ENCODE data around the gene SCFD2. TPM values are rescaled to one million over a fixed set of nuclear protein-coding genes. Genes with fewer than 3 reads are reported as not detected.
"Not testable (repeated sequence)": the region's sequence is repeated elsewhere in the genome, so short reads cannot be mapped to it uniquely, and the experiment has no call there.

The SCFD2 gene
- total RNA-seq, 1 donor from 2014 or later = 21.7 TPM

DNA sequence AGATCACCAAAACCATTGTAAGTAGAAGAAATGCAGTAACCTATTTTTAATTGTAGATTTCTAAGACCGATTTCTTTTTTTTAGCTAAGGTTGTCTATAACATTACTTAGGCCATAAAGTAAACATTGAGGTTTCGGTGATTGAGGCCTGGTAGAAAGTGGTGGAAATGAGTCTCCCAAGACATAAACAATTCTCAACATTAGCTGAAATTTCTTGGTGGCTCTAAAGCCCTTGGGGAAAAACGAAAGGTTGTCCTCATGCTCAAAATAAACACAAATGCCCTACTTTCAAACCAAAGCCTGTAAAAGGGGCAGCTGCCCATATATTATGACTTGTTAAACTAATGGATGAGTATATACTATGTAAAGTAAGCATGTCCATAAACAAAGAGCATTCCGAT is 98.8 kb downstream of the SCFD2 start:
- no peak for DNase-seq (ENCODE audit: low read depth)

DNA sequence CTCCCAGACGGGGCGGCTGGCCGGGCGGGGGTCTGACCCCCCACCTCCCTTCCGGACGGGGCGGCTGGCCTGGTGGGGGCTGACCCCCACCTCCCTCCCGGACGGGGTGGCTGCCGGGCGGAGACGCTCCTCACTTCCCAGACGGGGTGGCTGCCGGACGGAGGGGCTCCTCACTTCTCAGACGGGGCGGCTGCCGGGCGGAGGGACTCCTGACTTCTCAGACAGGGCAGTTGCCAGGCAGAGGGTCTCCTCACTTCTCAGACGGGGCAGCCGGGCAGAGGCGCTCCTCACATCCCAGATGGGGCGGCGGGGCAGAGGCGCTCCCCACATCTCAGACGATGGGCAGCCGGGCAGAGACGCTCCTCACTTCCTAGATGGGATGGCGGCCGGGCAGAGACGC is 109.9 kb downstream of the SCFD2 start:
- not testable (repeated sequence) for DNase-seq (ENCODE audit: low read depth)

DNA sequence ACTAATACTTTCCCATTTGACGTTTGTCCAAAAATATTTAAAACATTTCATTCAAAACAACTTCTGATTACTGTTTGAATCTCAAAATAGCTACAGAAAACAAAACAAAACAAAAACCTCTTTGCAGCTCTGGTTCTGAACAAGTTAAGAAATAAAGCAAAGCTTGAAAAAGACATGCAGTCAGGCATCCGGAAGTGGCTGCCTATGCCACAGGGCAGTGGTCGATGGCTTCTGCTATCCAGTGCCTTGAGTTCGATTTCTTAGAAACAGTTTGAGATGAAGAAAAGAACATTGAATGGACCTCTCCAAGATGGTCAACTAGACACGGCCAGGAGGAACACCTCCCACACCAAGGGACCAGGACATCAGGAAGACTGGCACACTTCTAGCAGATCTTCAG is 125.3 kb downstream of the SCFD2 start:
- DNase-seq (ENCODE audit: low read depth) = no peak

DNA sequence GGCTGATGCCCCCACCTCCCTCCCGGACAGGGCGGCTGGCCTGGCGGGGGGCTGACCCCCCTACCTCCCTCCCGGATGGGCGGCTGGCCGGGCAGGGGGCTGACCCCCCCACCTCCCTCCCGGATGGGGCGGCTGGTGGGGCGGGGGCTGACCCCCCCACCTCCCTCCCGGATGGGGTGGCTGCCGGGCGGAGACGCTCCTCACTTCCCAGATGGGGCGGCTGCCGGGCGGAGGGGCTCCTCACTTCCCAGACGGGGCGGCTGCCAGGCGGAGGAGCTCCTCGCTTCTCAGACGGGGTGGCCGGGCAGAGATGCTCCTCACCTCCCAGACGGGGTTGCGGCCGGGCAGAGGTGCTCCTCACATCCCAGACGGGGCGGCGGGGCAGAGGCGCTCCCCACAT is 127.5 kb downstream of the SCFD2 start:
- DNase-seq (ENCODE audit: low read depth) = not testable (repeated sequence)

DNA sequence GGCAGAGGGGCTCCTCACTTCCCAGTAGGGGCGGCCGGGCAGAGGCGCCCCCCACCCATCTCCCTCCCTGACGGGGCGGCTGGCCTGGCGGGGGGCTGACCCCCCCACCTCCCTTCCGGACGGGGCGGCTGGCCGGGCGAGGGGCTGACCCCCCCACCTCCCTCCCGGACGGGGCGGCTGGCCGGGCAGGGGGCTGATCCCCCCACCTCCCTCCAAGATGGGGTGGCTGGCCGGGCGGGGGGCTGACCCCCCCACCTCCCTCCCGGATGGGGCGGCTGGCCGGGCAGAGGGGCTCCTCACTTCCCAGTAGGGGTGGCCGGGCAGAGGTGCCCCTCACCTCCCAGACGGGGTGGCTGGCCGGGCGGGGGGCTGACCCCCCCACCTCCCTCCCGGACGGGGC is 128.1 kb downstream of the SCFD2 start:
- DNase-seq (ENCODE audit: low read depth) = not testable (repeated sequence)

DNA sequence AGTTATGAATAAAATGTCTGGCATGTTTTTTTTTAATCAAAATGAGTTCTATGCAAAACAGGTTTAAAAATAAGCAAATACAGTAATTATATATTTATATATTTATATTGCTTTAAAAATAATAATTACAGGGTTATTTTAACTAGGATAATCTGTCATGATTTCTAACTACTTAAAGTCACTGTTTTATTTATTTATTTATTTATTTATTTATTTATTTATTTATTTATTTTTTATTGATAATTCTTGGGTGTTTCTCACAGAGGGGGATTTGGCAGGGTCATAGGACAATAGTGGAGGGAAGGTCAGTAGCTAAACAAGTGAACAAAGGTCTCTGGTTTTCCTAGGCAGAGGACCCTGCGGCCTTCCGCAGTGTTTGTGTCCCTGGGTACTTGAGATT is 129.2 kb downstream of the SCFD2 start:
- DNase-seq (ENCODE audit: low read depth) = not testable (repeated sequence)

DNA sequence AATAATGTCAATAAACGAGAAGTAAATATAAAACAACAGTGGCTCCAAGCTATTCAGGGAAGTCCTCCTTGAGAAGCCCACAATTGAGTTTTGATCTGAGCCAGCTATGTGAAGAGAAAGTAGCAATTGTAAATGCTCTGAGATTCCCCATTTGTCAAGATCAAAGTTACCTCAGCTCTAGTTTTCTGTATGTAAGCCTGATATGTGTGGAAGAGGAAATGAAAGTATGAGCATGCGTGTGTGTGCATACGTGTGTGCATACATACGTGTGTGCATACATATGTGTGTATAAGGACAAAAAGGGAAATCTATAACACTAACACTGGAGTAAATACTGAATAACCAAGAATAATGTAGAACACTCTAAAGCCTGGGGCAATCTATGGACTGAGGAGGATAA is 130.3 kb downstream of the SCFD2 start:
- DNase-seq (ENCODE audit: low read depth) = no peak

DNA sequence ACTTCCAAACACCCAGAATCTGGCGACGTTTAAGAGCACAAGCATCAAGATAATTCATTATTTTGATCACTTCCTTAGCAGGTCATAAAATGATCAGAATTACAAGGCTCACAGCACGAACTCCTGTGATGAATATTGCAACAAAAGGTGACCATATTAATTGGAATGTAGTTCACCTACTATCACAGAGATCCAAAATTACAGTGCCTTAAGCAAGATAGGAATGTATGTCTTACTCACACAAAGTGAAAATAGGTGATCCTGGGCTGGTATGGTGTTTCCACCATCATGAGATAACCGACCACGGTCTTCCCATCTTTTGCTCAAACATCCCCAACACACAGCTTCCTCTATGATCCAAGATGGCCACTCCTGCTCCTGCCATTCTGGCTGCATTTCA is 131.2 kb downstream of the SCFD2 start:
- no peak for DNase-seq (ENCODE audit: low read depth)

DNA sequence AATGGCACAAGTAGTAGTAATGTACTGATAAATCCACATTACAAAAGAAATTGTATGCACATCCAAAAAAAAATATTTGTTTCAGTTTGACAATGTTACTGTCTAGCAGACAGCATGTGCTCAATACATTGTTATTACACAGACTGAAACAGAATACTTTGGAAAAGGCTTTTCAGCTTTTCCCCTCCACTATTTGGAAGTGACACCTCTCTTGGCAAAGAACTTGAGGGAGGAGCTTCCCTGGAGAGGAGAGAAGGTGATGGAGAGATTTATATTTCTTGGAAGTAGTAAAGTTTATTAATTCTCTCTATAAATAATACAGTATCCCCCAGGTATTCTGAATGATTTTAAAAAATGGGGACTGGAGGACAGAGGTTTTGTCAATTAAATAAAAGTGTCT is 131.8 kb downstream of the SCFD2 start:
- no peak for DNase-seq (ENCODE audit: low read depth)

DNA sequence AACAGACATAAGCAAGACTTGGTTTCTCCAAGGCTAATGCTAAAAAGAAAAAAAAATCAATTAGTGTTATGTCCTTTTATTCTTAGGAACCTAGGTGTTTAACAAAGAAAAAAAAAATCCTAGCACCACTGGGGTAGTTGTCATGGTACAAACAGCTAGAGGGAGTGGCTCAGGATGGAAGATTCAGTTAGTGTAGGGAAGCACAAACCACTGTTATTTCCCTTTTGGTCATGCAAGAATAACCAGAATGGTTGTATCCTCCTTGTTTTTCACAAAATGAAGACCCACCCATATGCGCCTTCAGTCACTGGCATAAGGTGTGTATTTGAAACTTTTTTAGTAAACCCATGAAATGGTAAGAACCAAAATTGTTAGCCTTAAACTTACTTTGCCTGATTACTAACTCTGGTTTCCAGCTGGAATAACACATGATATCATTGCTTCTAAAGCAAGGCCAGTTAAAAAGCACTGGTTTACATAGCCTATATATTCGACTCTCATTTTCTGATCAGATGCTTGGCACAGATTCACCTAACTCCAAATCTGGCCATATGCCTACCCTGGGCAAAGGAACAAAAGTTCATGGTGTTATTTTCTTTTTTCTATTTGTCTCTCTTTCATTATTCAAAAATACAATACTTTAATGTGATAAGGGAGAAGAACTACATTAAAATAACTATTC is 132.6 kb downstream of the SCFD2 start:
- DNase-seq (ENCODE audit: low read depth) = no peak

DNA sequence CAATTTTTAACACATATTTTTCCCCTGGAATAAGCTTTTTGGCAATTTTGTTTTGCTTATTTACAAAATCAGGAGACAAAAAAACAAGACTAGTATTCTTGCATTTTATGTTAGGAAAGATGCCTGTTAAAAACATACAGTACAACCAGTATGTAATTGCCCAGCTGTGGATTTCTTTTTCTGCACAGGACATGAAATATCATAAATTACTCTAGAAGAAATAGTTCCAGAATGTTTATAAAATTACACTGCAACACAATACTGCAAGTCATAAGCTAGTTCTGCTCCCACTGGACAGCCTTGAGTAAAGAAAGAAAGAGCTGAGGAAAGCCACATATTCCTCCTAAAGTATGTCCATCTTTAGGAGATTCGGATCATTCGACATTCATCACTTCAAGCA is 133.5 kb downstream of the SCFD2 start:
- no peak for DNase-seq (ENCODE audit: low read depth)

DNA sequence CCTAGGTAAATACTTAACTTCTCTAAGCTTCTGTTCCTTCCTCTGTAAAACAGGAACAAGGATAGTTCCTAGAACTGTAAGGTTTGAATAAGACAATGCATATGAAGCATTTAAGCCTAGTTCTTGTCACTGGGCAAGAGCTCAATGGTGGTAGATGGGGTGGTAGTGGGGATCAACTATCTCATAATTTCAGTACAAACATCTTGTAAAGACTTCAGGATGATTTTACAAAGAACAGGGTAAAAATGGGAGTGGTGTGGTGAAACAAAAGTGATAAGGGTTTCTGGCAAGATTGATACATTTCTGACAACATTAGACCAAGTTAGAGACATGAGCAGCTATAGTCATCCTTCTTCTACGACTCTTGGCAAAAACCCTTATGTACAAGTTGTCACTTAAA is 137.8 kb downstream of the SCFD2 start:
- no peak for DNase-seq (ENCODE audit: low read depth)

DNA sequence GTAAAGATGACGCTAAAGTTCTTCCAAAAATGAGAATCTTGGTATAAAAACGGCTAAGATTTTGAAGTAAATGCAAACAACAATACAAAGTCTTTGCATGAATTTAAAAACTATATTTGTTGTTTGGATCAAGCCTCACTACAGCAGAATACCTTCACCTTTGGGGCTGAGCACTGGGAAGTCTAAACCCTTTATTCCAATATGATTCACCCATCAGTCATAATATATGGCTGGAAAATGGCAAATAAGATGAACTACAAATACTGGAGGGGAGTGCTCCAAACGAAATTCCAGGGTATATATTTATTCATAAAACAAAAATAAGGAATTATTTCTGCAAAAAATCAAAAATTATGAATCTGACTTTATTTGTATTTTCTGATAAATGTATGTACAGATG is 138.4 kb downstream of the SCFD2 start:
- DNase-seq (ENCODE audit: low read depth) = no peak

DNA sequence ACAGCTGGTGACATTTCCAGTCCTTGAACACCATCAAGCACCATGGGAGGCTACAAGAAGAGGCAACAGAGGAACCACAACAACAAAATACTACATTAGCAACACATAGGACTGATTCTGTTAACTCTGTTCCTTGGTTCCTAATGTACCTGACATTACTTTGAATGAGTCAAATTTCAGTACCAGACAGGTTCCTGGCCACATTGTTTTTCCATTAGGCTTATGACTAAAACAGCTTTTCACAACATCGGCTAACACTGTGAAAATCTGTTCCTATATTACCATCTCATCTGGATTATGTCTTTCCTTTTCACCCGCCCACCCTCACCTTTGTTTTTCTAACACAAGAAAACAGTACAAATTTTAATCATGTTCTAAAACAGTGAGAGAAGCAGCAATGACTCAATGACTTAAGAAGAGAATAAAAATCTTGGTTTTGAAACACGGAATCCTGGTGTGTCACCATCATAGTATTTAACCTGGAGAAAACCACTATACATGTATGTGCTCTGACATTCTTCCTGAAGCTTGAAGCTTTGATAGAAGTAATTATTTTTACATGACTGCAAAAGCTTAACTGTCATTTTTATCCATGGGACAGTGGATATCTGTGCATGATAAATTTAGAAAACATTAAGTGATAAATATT is 143.9 kb downstream of the SCFD2 start:
- DNase-seq (ENCODE audit: low read depth) = no peak

DNA sequence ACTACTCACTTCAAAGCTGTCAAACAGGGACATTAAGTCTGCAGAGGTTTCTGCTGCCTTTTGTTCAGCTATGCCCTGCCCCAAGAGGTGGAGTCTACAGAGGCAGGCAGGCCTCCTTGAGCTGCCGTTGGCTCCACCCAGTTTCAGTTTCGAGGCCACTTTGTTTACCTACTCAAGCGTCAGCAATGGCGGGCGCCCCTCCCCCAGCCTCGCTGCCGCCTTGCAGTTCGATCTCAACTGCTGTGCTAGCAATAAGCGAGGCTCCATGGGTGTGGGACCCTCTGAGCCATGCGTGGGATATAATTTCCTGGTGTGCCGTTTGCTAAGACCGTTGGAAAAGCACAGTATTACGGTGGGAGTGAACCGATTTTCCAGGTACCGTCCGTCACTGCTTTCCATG is 146.7 kb downstream of the SCFD2 start:
- not testable (repeated sequence) for DNase-seq (ENCODE audit: low read depth)

DNA sequence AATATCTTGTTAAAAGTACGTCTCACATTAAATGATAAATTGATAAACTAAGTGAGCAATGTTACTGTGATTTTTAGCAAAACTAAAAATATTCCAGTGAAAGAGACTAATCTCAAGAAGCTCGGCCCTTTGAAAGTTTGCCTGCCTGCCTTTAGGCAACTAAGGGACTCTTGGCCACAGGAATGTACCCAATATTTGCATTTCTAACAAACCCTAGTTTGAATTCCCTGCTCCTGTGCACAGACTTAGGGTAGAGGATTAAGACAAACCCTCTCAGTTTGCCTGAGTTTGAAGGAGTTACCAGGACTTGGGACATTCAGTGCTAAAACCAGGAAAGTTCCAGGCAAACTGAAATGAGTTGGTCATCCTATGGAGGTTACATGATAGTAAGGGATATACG is 157.1 kb downstream of the SCFD2 start:
- DNase-seq (ENCODE audit: low read depth) = no peak

DNA sequence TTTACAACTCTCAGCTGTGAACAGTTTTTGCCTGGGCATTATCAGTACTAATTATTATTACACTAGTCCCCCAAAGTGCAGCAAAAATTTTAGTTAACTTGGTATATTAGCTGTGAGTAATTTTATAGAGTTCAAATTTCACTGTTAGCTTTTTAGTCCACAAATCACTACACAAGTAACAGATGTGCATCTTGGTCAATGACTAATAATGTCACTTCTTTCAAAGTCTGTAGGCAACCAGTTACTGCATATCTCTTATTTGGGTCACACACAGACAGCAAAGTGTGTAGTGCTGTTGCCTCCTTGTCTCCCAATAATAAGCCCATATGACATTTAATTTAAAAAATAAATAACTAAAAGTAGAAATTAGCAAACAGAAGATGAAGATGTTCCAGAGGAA is 159.9 kb downstream of the SCFD2 start:
- DNase-seq (ENCODE audit: low read depth) = peak; percentile 26

DNA sequence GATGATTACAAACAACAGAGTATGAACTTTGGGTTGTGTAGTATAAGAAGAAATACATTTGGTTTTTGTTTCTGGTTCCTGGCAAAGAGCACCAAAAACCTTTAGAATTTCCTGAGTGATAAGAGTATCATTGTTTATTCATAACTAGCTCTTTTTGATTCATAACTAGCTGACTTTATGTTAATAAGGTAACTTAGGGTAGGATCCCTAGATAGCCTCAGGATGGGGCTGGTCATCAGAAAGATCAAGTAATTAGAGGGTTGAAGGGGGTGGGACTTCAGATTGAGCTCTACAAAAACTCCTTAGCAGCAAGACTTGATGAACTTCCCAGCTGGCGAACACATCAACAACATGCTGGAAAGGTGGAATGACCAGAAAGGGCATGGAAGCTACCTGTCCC is 166.5 kb downstream of the SCFD2 start:
- no peak for DNase-seq (ENCODE audit: low read depth)

DNA sequence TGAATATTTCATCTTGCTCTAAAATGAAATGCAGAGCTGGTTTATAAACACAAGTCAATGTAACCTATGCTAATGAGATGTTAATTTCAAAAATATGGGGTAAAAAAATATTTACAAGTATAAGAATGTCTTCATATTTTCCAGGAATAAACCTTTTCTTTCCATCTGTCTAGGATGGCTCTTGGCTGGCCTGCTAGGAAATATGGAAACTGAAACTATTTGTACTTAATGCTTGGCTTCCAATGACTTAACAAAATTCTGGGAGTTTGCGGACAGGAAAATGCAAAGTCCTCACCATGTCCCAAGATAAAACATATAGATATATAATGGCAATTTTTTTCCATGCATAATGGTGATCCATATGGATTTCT is 168.1 kb downstream of the SCFD2 start:
- no peak for DNase-seq (ENCODE audit: low read depth)

DNA sequence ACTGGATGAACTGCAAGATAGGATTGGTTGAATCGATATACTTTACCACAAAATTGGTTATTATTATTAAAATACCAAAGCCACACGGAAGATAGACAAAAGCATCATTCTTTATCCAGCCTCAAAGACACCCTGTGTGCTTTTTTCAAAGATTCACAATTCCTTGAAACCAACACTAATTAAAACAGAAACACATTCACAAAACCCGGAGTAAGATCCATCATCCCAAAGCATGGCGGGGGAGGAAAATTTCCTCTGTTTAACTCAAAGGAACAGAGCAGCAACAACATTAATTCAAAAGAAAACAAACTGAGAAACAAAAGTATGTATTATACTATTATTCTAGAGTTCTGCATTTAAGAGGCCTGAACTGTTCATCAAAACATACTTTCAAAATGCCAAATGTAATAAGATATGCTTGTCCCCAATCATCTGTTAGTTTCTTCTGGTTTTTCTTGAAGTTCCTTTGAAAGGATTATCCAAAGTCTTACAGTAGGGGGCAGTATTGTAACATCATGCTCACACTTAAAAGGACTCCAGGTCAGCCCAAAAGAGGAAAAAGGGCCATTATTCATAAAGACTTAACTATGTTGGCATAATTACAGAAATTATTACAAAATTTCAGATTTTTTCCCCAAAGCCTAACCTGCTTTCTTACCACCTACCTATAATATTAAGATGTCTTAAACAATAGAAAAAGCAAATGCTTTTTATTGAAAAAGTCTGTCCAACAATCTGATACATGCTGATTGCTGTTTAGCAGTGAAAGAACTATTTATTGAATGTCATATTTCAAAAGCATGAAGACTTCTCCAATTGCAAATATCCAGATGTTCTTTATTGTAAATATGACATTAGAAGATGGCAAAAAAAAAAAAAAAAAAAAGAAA is 168.7 kb downstream of the SCFD2 start:
- peak; percentile 83 for DNase-seq (ENCODE audit: low read depth)

DNA sequence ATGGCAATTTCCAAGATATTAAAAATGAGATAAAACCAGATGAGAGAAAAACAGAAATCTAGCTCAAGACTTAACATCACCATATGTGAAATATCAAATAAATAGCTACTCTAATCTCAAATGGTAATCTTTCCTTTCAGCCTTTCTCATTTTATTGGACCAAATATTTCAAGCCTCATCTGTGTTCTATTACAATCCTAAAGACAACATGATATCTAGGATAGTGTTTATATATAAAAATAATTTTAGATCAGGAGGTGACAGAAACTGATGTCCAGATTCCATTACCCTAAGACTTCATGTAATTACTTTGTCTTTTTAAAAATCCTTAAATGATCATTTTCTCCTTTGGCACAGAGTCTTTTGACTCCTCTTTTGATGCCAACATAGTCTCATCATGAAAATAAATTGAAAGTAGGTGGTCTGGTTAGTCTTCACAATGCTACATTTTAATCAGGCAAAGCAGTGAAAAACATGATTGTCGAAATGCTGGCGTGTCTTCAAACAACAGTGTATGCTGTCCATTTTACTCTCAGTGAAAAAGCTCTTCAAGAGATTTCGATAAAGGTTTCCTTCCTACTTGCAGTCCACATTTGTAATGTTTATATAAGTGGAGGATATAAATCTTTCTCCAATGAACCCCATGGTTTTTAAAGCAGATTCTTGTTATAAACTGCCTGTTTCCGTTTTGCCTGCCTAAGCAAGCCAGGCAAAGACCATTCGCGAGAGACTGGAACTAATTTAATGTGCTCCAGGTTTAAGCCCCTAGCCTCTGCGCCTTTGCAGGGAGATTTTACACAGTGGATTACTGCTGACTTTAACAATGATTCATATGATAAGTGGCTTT is 169.8 kb downstream of the SCFD2 start:
- DNase-seq (ENCODE audit: low read depth) = no peak
